Measurements from ENCODE around the gene GNPTG. TPM values are rescaled to one million over a fixed set of nuclear protein-coding genes. Genes with fewer than 3 reads are reported as not detected.

The GNPTG gene
- total RNA-seq, 2 experiments from 2014 or later = 27.6 to 32.0 TPM

GRCh38 chr16:1385232-1385631 lies 33.5 kb downstream of the GNPTG start:
- Mint-ChIP-seq H3K4me1 (ENCODE audit: low read depth) (peaks cover under 1% of the 10 kb centered on the region), H3K27ac (no peak overlapping the region), H3K27me3 (no peaks in the 10 kb centered on the region), H3K36me3 (ENCODE audit: low read depth) (peaks cover 31% of the 10 kb centered on the region), H3K4me3 (no peak overlapping the region), H3K9me3 (no peaks in the 10 kb centered on the region)
- intact Hi-C loops (cut with DNase I, micrococcal nuclease) = no loop called here
- H3K27me3 ChIP-seq (ENCODE audit: control insufficient read depth in 1 of 2, insufficient read depth in 2 of 2, low read length in 2 of 2) = no peaks in the 10 kb centered on the region
- H3K36me3 ChIP-seq (ENCODE audit: insufficient read depth, low read length) = peaks cover 47% of the 10 kb centered on the region
- TF ChIP-seq CTCF (IDR thresholded peaks at IDR 0.05) = no peak
- POLR2A ChIA-PET = no interaction called here
- no peaks in the 10 kb centered on the region for H3K9me3 ChIP-seq (ENCODE audit: control insufficient read depth in 1 of 2, insufficient read depth in 1 of 2, low read length in 2 of 2)
- H3K4me1 ChIP-seq (ENCODE audit: insufficient read depth, low read length) = peaks cover 2% of the 10 kb centered on the region
- H3K4me3 ChIP-seq (ENCODE audit: low read length) = no peak overlapping the region
- ATAC-seq (ENCODE audit: poor library complexity) = no peak
- H3K27ac ChIP-seq (ENCODE audit: low read depth in 1 of 2, low read length in 2 of 2) = no peak overlapping the region
- no peak for DNase-seq
- CTCF ChIA-PET = no interaction called here

GRCh38 chr16:1387331-1387730 lies 35.6 kb downstream of the GNPTG start:
- intact Hi-C loops (cut with DNase I, micrococcal nuclease) = no loop called here
- Mint-ChIP-seq H3K9me3 (no peaks in the 10 kb centered on the region), H3K4me3 (no peak overlapping the region), H3K27ac (no peak overlapping the region), H3K4me1 (ENCODE audit: low read depth) (no peaks in the 10 kb centered on the region), H3K27me3 (no peaks in the 10 kb centered on the region), H3K36me3 (ENCODE audit: low read depth) (peaks cover 31% of the 10 kb centered on the region)
- Histone ChIP-seq H3K9me3 (ENCODE audit: control insufficient read depth in 1 of 2, insufficient read depth in 1 of 2, low read length in 2 of 2) (no peaks in the 10 kb centered on the region), H3K4me1 (ENCODE audit: insufficient read depth, low read length) (peaks cover 3% of the 10 kb centered on the region), H3K27ac (ENCODE audit: low read depth in 1 of 2, low read length in 2 of 2) (no peak overlapping the region), H3K4me3 (ENCODE audit: low read length) (no peak overlapping the region), H3K27me3 (ENCODE audit: control insufficient read depth in 1 of 2, insufficient read depth in 2 of 2, low read length in 2 of 2) (no peaks in the 10 kb centered on the region), H3K36me3 (ENCODE audit: insufficient read depth, low read length) (peaks cover 43% of the 10 kb centered on the region)
- DNase-seq (no peak), ATAC-seq (ENCODE audit: poor library complexity) (no peak)
- CTCF ChIA-PET = no interaction called here
- POLR2A ChIA-PET = interaction anchor here (0.6 kb wide), 1 partner anchor 43 kb away, joined by 3 read pairs; no protein-coding TSS in a partner anchor
- TF ChIP-seq CTCF (IDR thresholded peaks at IDR 0.05) = no peak

GRCh38 chr16:1389762-1390161 lies 38.0 kb downstream of the GNPTG start:
- H3K4me1 Mint-ChIP-seq (ENCODE audit: low read depth) = no peaks in the 10 kb centered on the region
- H3K27ac Mint-ChIP-seq = no peak overlapping the region
- H3K9me3 Mint-ChIP-seq = no peaks in the 10 kb centered on the region
- Histone ChIP-seq H3K36me3 (ENCODE audit: insufficient read depth, low read length) (peaks cover 54% of the 10 kb centered on the region), H3K9me3 (ENCODE audit: control insufficient read depth in 1 of 2, insufficient read depth in 1 of 2, low read length in 2 of 2) (no peaks in the 10 kb centered on the region), H3K27me3 (ENCODE audit: control insufficient read depth in 1 of 2, insufficient read depth in 2 of 2, low read length in 2 of 2) (no peaks in the 10 kb centered on the region), H3K4me1 (ENCODE audit: insufficient read depth, low read length) (peaks cover 3% of the 10 kb centered on the region), H3K4me3 (ENCODE audit: low read length) (no peak overlapping the region), H3K27ac (ENCODE audit: low read depth in 1 of 2, low read length in 2 of 2) (no peak overlapping the region)
- no peak for TF ChIP-seq CTCF (IDR thresholded peaks at IDR 0.05)
- DNase-seq = no peak
- peaks cover 31% of the 10 kb centered on the region for H3K36me3 Mint-ChIP-seq (ENCODE audit: low read depth)
- no peak overlapping the region for H3K4me3 Mint-ChIP-seq
- intact Hi-C loops (cut with DNase I, micrococcal nuclease) = no loop called here
- no peaks in the 10 kb centered on the region for H3K27me3 Mint-ChIP-seq
- ATAC-seq (ENCODE audit: poor library complexity) = no peak
- CTCF ChIA-PET = no interaction called here
- POLR2A ChIA-PET = no interaction called here
